HG03354 (cell line): Measurements from ENCODE around the gene GEMIN7.

Experiments used
- ATAC-seq: cut with Tn5 transposase; IDR thresholded peaks from one replicate; pipeline ENCODE4 v1.9.1; 2021; ENCODE audit warnings: mild to moderate bottlenecking; ENCODE audit not compliant: unreplicated experiment, poor library complexity, severe bottlenecking

Gene GEMIN7

GRCh38 chr19:45059258-45059965 is 19.6 kb upstream of the GEMIN7 start:
- ATAC-seq, result peak; percentile 61

- ATAC-seq, result no peak
These were observed 17.1 kb upstream of the GEMIN7 start for GRCh38 chr19:45061965-45062364.

GRCh38 chr19:45063851-45064801 is 14.9 kb upstream of the GEMIN7 start:
- no peak for ATAC-seq

GRCh38 chr19:45066921-45067661 is 12.0 kb upstream of the GEMIN7 start:
- no peak for ATAC-seq

- no peak for ATAC-seq
These were observed 11.0 kb upstream of the GEMIN7 start for GRCh38 chr19:45068041-45068440.

GRCh38 chr19:45069056-45069455 is 10.0 kb upstream of the GEMIN7 start:
- ATAC-seq, result no peak

- ATAC-seq, result no peak
These were observed 8.8 kb upstream of the GEMIN7 start for GRCh38 chr19:45070214-45070613.

- no peak for ATAC-seq
These were observed 8.1 kb upstream of the GEMIN7 start for GRCh38 chr19:45070861-45071544.

- ATAC-seq, result no peak
These were observed 7.5 kb upstream of the GEMIN7 start for GRCh38 chr19:45071545-45071938.

- ATAC-seq, result no peak
These were observed 6.9 kb upstream of the GEMIN7 start for GRCh38 chr19:45071969-45072790.

GRCh38 chr19:45074744-45075300 is 4.2 kb upstream of the GEMIN7 start:
- ATAC-seq, result no peak

- ATAC-seq, result peak; percentile 57
These were observed 3.6 kb upstream of the GEMIN7 start for GRCh38 chr19:45075301-45076028.

GRCh38 chr19:45076029-45076850 is 2.8 kb upstream of the GEMIN7 start, which contains the start of gene ZNF296:
Gene ZNF296 (minus strand): TSS chr19:45076478. CDS start chr19:45076373, 105 bp downstream.
- peak; percentile 48 for ATAC-seq

- no peak for ATAC-seq
These were observed 2.0 kb upstream of the GEMIN7 start for GRCh38 chr19:45076851-45077730.

- ATAC-seq, result no peak
These were observed 534 bp upstream of the GEMIN7 start for GRCh38 chr19:45078390-45079062.
